ENCODE measurements around the gene RAB6B. TPM values are rescaled to one million over a fixed set of nuclear protein-coding genes. Genes with fewer than 3 reads are reported as not detected.
A peak's percentile ranks its signal among the peaks of the same experiment; 100 is the strongest.

Gene RAB6B
- total RNA-seq, 1 donor from 2014 or later, result 52.6 TPM

- DNase-seq, result no peak
Observed at GRCh38 chr3:133834621-133835417, 60.9 kb downstream of the RAB6B start.

- no peak for DNase-seq
Observed at GRCh38 chr3:133833880-133834620, 61.6 kb downstream of the RAB6B start.

GRCh38 chr3:133833267-133833666 is 62.4 kb downstream of the RAB6B start:
- DNase-seq, result no peak

- no peak for DNase-seq
Observed at GRCh38 chr3:133832802-133833144, 62.9 kb downstream of the RAB6B start.

GRCh38 chr3:133831966-133832801 is 63.5 kb downstream of the RAB6B start:
- no peak for DNase-seq

GRCh38 chr3:133830071-133830470 is 65.6 kb downstream of the RAB6B start:
- DNase-seq, result no peak

GRCh38 chr3:133829310-133829707 is 66.4 kb downstream of the RAB6B start:
- DNase-seq, result no peak

GRCh38 chr3:133828576-133829309 is 66.9 kb downstream of the RAB6B start:
- no peak for DNase-seq

GRCh38 chr3:133827684-133828083 is 68.0 kb downstream of the RAB6B start:
- no peak for DNase-seq

GRCh38 chr3:133827136-133827535 is 68.5 kb downstream of the RAB6B start:
- no peak for DNase-seq

GRCh38 chr3:133825969-133826727 is 69.5 kb downstream of the RAB6B start:
- no peak for DNase-seq

- DNase-seq, result no peak
Observed at GRCh38 chr3:133824961-133825485, 70.7 kb downstream of the RAB6B start.

GRCh38 chr3:133821767-133822638 is 73.7 kb downstream of the RAB6B start:
- DNase-seq, result no peak

- DNase-seq, result no peak
Observed at GRCh38 chr3:133820889-133821675, 74.6 kb downstream of the RAB6B start.

GRCh38 chr3:133820129-133820528 is 75.6 kb downstream of the RAB6B start:
- DNase-seq, result no peak

- no peak for DNase-seq
Observed at GRCh38 chr3:133815386-133815785, 80.3 kb downstream of the RAB6B start.

- DNase-seq, result no peak
Observed at GRCh38 chr3:133812872-133813271, 82.8 kb downstream of the RAB6B start.

- DNase-seq, result peak; percentile 95
Observed at GRCh38 chr3:133805702-133806475, 89.8 kb downstream of the RAB6B start, which contains the start of gene SRPRB. Gene SRPRB (plus strand): TSS chr3:133805815. CDS start chr3:133805849, 34 bp downstream.

All from occipital lobe (tissue), 2 donors.